Fibroblast of pulmonary artery (primary cell): ENCODE measurements around the gene STARD10.

ENCODE experiments used
- DNase-seq: peaks from one replicate; pipeline ENCODE4 v3.0.0-alpha.2; 2010; ENCODE audit warnings: low read depth
- H3K4me3 ChIP-seq: replicated peaks from 2 replicates; pipeline ENCODE4 v1.5.1; 2011; ENCODE audit warnings: low read depth, mild to moderate bottlenecking, control low read depth, low read length, moderate library complexity
- TF ChIP-seq, protein P1 (sequence below): IDR thresholded peaks from 2 replicates; pipeline ENCODE4 v1.5.1; 2011; ENCODE audit warnings: mild to moderate bottlenecking, control low read depth, low read length, inconsistent platforms; ENCODE audit errors: missing control alignments

Gene STARD10

GRCh38 chr11:72754149-72754543, 39.7 kb downstream of the STARD10 start:
- TF ChIP-seq, protein P1, sequence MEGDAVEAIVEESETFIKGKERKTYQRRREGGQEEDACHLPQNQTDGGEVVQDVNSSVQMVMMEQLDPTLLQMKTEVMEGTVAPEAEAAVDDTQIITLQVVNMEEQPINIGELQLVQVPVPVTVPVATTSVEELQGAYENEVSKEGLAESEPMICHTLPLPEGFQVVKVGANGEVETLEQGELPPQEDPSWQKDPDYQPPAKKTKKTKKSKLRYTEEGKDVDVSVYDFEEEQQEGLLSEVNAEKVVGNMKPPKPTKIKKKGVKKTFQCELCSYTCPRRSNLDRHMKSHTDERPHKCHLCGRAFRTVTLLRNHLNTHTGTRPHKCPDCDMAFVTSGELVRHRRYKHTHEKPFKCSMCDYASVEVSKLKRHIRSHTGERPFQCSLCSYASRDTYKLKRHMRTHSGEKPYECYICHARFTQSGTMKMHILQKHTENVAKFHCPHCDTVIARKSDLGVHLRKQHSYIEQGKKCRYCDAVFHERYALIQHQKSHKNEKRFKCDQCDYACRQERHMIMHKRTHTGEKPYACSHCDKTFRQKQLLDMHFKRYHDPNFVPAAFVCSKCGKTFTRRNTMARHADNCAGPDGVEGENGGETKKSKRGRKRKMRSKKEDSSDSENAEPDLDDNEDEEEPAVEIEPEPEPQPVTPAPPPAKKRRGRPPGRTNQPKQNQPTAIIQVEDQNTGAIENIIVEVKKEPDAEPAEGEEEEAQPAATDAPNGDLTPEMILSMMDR: no peak
- DNase-seq: no peak
- no peak overlapping the region for H3K4me3 ChIP-seq

GRCh38 chr11:72753341-72754148, 40.3 kb downstream of the STARD10 start:
- DNase-seq: no peak
- TF ChIP-seq, protein P1: no peak
- H3K4me3 ChIP-seq: no peak overlapping the region

- H3K4me3 ChIP-seq: peak within 1 kb of the TSS; percentile 80
- DNase-seq: peak; percentile 67
- TF ChIP-seq, protein P1: no peak
Measured at GRCh38 chr11:72752088-72752914, 41.5 kb downstream of the STARD10 start, which contains the start of gene ARAP1. Gene ARAP1 (minus strand): TSS chr11:72752408. CDS start chr11:72727128, 25,280 bp downstream.

- peak overlapping the region; percentile 80 for H3K4me3 ChIP-seq
- TF ChIP-seq, protein P1: no peak
- no peak for DNase-seq
Measured at GRCh38 chr11:72751116-72752087, 42.4 kb downstream of the STARD10 start.

- DNase-seq: no peak
- H3K4me3 ChIP-seq: no peak overlapping the region
- TF ChIP-seq, protein P1: no peak
Measured at GRCh38 chr11:72750556-72751115, 43.2 kb downstream of the STARD10 start.

DNA sequence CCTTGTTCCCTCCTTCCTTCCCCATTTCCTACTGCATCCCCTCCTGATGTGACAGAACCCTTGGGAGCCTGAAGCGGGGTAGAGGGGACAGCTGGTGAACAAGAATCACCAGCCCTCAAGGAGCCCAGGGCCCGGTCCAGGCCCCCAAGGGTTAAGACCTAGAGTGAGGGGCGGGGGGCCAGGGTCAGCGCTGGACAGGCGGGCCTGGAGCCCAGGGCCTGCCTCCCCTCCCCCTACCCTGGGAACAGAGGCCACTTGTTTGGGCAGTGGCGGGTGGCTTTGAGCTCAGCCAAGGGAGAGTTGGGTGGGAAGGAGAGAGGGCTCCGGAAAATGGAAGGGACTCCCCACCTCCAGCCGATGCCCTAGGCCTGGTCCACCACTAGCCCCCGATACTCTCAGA, 43.8 kb downstream of the STARD10 start:
- H3K4me3 ChIP-seq: no peak overlapping the region
- DNase-seq: no peak
- TF ChIP-seq, protein P1: no peak
